Measurements from ENCODE around the gene TRPC4AP. TPM values are rescaled to one million over a fixed set of nuclear protein-coding genes. Genes with fewer than 3 reads are reported as not detected.
"Not testable (repeated sequence)": the region's sequence is repeated elsewhere in the genome, so short reads cannot be mapped to it uniquely, and the experiment has no call there.

TRPC4AP gene
- total RNA-seq, 2 experiments from 2014 or later, result 48.8 to 49.4 TPM

GRCh38 chr20:35117629-35118028 lies 25.0 kb upstream of the TRPC4AP start:
- Mint-ChIP-seq H3K4me3 (no peak overlapping the region), H3K36me3 (ENCODE audit: low read depth) (peaks cover 45% of the 10 kb centered on the region), H3K4me1 (no peaks in the 10 kb centered on the region), H3K27me3 (no peaks in the 10 kb centered on the region), H3K9me3 (no peaks in the 10 kb centered on the region), H3K27ac (no peak overlapping the region)
- DNase-seq, result no peak
- ChIA-PET CTCF (interaction anchor here (2.0 kb wide), 1 partner anchor 21 kb away, joined by 6 read pairs; no protein-coding TSS in a partner anchor), POLR2A (no interaction called here)

- no peak for DNase-seq
- Mint-ChIP-seq H3K4me3 (no peak overlapping the region), H3K27me3 (no peaks in the 10 kb centered on the region), H3K4me1 (no peaks in the 10 kb centered on the region), H3K36me3 (ENCODE audit: low read depth) (peaks cover 47% of the 10 kb centered on the region), H3K9me3 (no peaks in the 10 kb centered on the region), H3K27ac (no peak overlapping the region)
- CTCF ChIA-PET, result interaction anchor here (1.3 kb wide), 1 partner anchor 25 kb away, joined by 4 read pairs; no protein-coding TSS in a partner anchor
- POLR2A ChIA-PET, result no interaction called here
These were observed 24.6 kb upstream of the TRPC4AP start for GRCh38 chr20:35117196-35117595.

- H3K36me3 Mint-ChIP-seq (ENCODE audit: low read depth), result peaks cover 43% of the 10 kb centered on the region
- no peaks in the 10 kb centered on the region for H3K4me1 Mint-ChIP-seq
- no peaks in the 10 kb centered on the region for H3K27me3 Mint-ChIP-seq
- CTCF ChIA-PET, result interaction anchor here (0.6 to 1.7 kb wide), 3 partner anchors 20 to 1703 kb away, joined by 3 to 4 read pairs (median 3); no protein-coding TSS in a partner anchor
- peak overlapping the region; percentile 11 for H3K27ac Mint-ChIP-seq
- DNase-seq, result no peak
- H3K4me3 Mint-ChIP-seq, result no peak overlapping the region
- POLR2A ChIA-PET, result no interaction called here
- H3K9me3 Mint-ChIP-seq, result no peaks in the 10 kb centered on the region
These were observed 23.7 kb upstream of the TRPC4AP start for GRCh38 chr20:35116258-35116657.

GRCh38 chr20:35115606-35116005 lies 23.0 kb upstream of the TRPC4AP start:
- H3K27ac Mint-ChIP-seq, result no peak overlapping the region

GRCh38 chr20:35112276-35112675 lies 19.7 kb upstream of the TRPC4AP start:
- H3K4me3 Mint-ChIP-seq, H3K4me1 Mint-ChIP-seq, H3K27ac Mint-ChIP-seq, H3K27me3 Mint-ChIP-seq, H3K9me3 Mint-ChIP-seq, POLR2A ChIA-PET, DNase-seq: not testable (repeated sequence)
- CTCF ChIA-PET, result interaction anchor here (1.3 to 1.8 kb wide), 2 partner anchors 16 kb away, joined by 6 to 11 read pairs; no protein-coding TSS in a partner anchor
- H3K36me3 Mint-ChIP-seq (ENCODE audit: low read depth), result peaks cover 29% of the 10 kb centered on the region

More at GRCh38 chr20:35115606-35116005, 23.0 kb upstream of the TRPC4AP start:
- Mint-ChIP-seq H3K36me3 (ENCODE audit: low read depth) (peaks cover 45% of the 10 kb centered on the region), H3K27me3 (no peaks in the 10 kb centered on the region), H3K4me1 (no peaks in the 10 kb centered on the region), H3K9me3 (no peaks in the 10 kb centered on the region), H3K4me3 (no peak overlapping the region)
- ChIA-PET CTCF (interaction anchor here (1.3 to 1.7 kb wide), 2 partner anchors 19 to 23 kb away, joined by 3 to 4 read pairs; no protein-coding TSS in a partner anchor), POLR2A (no interaction called here)
- no peak for DNase-seq

GRCh38 chr20:35111141-35111888 lies 18.7 kb upstream of the TRPC4AP start:
- Mint-ChIP-seq H3K9me3 (no peaks in the 10 kb centered on the region), H3K36me3 (ENCODE audit: low read depth) (peaks cover 29% of the 10 kb centered on the region), H3K4me1 (no peaks in the 10 kb centered on the region), H3K4me3 (no peak overlapping the region), H3K27me3 (no peaks in the 10 kb centered on the region), H3K27ac (no peak overlapping the region)
- POLR2A ChIA-PET, result no interaction called here
- DNase-seq, result no peak
- CTCF ChIA-PET, result interaction anchor here (0.6 to 1.3 kb wide), 6 partner anchors 15 to 666 kb away, joined by 3 to 11 read pairs (median 4); partner anchors contain the start of gene EDEM2

- H3K27me3 Mint-ChIP-seq, result peaks cover under 1% of the 10 kb centered on the region
- H3K27ac Mint-ChIP-seq, result no peak overlapping the region
- no peaks in the 10 kb centered on the region for H3K4me1 Mint-ChIP-seq
- no peaks in the 10 kb centered on the region for H3K9me3 Mint-ChIP-seq
- DNase-seq, result no peak
- ChIA-PET POLR2A (no interaction called here), CTCF (no interaction called here)
- peaks cover 13% of the 10 kb centered on the region for H3K36me3 Mint-ChIP-seq (ENCODE audit: low read depth)
- no peak overlapping the region for H3K4me3 Mint-ChIP-seq
These were observed 16.3 kb upstream of the TRPC4AP start for GRCh38 chr20:35108921-35109320.

GRCh38 chr20:35106827-35107380 lies 14.3 kb upstream of the TRPC4AP start:
- H3K9me3 Mint-ChIP-seq, result no peaks in the 10 kb centered on the region
- H3K4me1 Mint-ChIP-seq, result no peaks in the 10 kb centered on the region
- H3K27me3 Mint-ChIP-seq, result peaks cover 9% of the 10 kb centered on the region
- ChIA-PET POLR2A (no interaction called here), CTCF (no interaction called here)
- no peak overlapping the region for H3K27ac Mint-ChIP-seq
- no peak overlapping the region for H3K4me3 Mint-ChIP-seq
- H3K36me3 Mint-ChIP-seq (ENCODE audit: low read depth), result peaks cover 11% of the 10 kb centered on the region
- no peak for DNase-seq

GRCh38 chr20:35104685-35105295 lies 12.2 kb upstream of the TRPC4AP start:
- Mint-ChIP-seq H3K27me3 (peaks cover 9% of the 10 kb centered on the region), H3K36me3 (ENCODE audit: low read depth) (peaks cover 2% of the 10 kb centered on the region), H3K4me1 (no peaks in the 10 kb centered on the region), H3K4me3 (no peak overlapping the region), H3K27ac (no peak overlapping the region), H3K9me3 (no peaks in the 10 kb centered on the region)
- no peak for DNase-seq
- POLR2A ChIA-PET, result no interaction called here
- CTCF ChIA-PET, result interaction anchor here (0.6 to 0.9 kb wide), 2 partner anchors 8 to 304 kb away, joined by 3 to 7 read pairs; no protein-coding TSS in a partner anchor

- H3K27ac Mint-ChIP-seq, result no peak overlapping the region
- ChIA-PET POLR2A (no interaction called here), CTCF (no interaction called here)
- no peaks in the 10 kb centered on the region for H3K9me3 Mint-ChIP-seq
- peaks cover 3% of the 10 kb centered on the region for H3K4me1 Mint-ChIP-seq
- DNase-seq, result no peak
- H3K36me3 Mint-ChIP-seq (ENCODE audit: low read depth), result no peaks in the 10 kb centered on the region
- no peak overlapping the region for H3K4me3 Mint-ChIP-seq
- peaks cover 9% of the 10 kb centered on the region for H3K27me3 Mint-ChIP-seq
These were observed 9.0 kb upstream of the TRPC4AP start for GRCh38 chr20:35101620-35102019.

- H3K27me3 Mint-ChIP-seq, result no peaks in the 10 kb centered on the region
- H3K4me1 Mint-ChIP-seq, result peaks cover 46% of the 10 kb centered on the region
- DNase-seq, result no peak
- CTCF ChIA-PET, result interaction anchor here (0.5 to 1.7 kb wide), 4 partner anchors 18 to 223 kb away, joined by 3 to 7 read pairs (median 5); no protein-coding TSS in a partner anchor
- POLR2A ChIA-PET, result no interaction called here
- peaks cover 15% of the 10 kb centered on the region for H3K36me3 Mint-ChIP-seq (ENCODE audit: low read depth)
- peak overlapping the region; percentile 86 for H3K4me3 Mint-ChIP-seq
- H3K27ac Mint-ChIP-seq, result peak overlapping the region; percentile 94
- H3K9me3 Mint-ChIP-seq, result no peaks in the 10 kb centered on the region
These were observed 769 bp upstream of the TRPC4AP start for GRCh38 chr20:35093267-35093884.

GRCh38 chr20:35091816-35092523 lies 637 bp downstream of the TRPC4AP start:
- H3K4me1 Mint-ChIP-seq, result peaks cover 57% of the 10 kb centered on the region

More at GRCh38 chr20:35091816-35092523, 637 bp downstream of the TRPC4AP start:
- CTCF ChIA-PET, result interaction anchor here (0.5 to 1.7 kb wide), 6 partner anchors 8 to 419 kb away, joined by 3 to 6 read pairs (median 4); no protein-coding TSS in a partner anchor
- Mint-ChIP-seq H3K27me3 (no peaks in the 10 kb centered on the region), H3K9me3 (no peaks in the 10 kb centered on the region), H3K4me3 (peak overlapping the region; percentile 86), H3K36me3 (ENCODE audit: low read depth) (peaks cover 26% of the 10 kb centered on the region), H3K27ac (peak overlapping the region; percentile 94)
- POLR2A ChIA-PET, result no interaction called here
- DNase-seq, result peak; percentile 16

Data from activated CD4-positive, alpha-beta T cell treated with anti-CD3 and anti-CD28 coated beads, Interleukin-2, amount 10 ng/mL, durations not matched to agents 7 days and 5 days (primary cell).